Activated T-helper 9 cell treated with anti-CD3 and anti-CD28 coated beads, Interleukin-2, amount 50 U/mL, for 16 hours (primary cell): ENCODE results near the gene PRMT7.
A peak's percentile ranks its signal among the peaks of the same experiment; 100 is the strongest.

ENCODE experiments used
- DNase-seq: peaks from one replicate; pipeline ENCODE4 v3.0.0-alpha.2; 2020; ENCODE audit warnings: low read depth

Gene PRMT7

GRCh38 chr16:68396481-68396880, 85.7 kb downstream of the PRMT7 start:
- peak; percentile 15 for DNase-seq

GRCh38 chr16:68397710-68398201, 86.9 kb downstream of the PRMT7 start:
- no peak for DNase-seq

- DNase-seq, result no peak
Observed at GRCh38 chr16:68399456-68399855, 88.6 kb downstream of the PRMT7 start.

- no peak for DNase-seq
Observed at GRCh38 chr16:68400083-68400923, 89.5 kb downstream of the PRMT7 start.

- no peak for DNase-seq
Observed at GRCh38 chr16:68400924-68401460, 90.2 kb downstream of the PRMT7 start.

- no peak for DNase-seq
Observed at GRCh38 chr16:68401871-68402747, 91.3 kb downstream of the PRMT7 start.

GRCh38 chr16:68402748-68403040, 91.9 kb downstream of the PRMT7 start:
- DNase-seq, result no peak

GRCh38 chr16:68403177-68403576, 92.4 kb downstream of the PRMT7 start:
- no peak for DNase-seq

- DNase-seq, result no peak
Observed at GRCh38 chr16:68403704-68404103, 92.9 kb downstream of the PRMT7 start.

- no peak for DNase-seq
Observed at GRCh38 chr16:68404736-68405345, 94.0 kb downstream of the PRMT7 start.

- DNase-seq, result no peak
Observed at GRCh38 chr16:68406458-68407152, 95.8 kb downstream of the PRMT7 start.
